ENCODE measurements around the gene SLC44A1. TPM values are rescaled to one million over a fixed set of nuclear protein-coding genes. Genes with fewer than 3 reads are reported as not detected.

SLC44A1 gene
- total RNA-seq, 1 donor from 2014 or later, result 9.6 TPM

DNA sequence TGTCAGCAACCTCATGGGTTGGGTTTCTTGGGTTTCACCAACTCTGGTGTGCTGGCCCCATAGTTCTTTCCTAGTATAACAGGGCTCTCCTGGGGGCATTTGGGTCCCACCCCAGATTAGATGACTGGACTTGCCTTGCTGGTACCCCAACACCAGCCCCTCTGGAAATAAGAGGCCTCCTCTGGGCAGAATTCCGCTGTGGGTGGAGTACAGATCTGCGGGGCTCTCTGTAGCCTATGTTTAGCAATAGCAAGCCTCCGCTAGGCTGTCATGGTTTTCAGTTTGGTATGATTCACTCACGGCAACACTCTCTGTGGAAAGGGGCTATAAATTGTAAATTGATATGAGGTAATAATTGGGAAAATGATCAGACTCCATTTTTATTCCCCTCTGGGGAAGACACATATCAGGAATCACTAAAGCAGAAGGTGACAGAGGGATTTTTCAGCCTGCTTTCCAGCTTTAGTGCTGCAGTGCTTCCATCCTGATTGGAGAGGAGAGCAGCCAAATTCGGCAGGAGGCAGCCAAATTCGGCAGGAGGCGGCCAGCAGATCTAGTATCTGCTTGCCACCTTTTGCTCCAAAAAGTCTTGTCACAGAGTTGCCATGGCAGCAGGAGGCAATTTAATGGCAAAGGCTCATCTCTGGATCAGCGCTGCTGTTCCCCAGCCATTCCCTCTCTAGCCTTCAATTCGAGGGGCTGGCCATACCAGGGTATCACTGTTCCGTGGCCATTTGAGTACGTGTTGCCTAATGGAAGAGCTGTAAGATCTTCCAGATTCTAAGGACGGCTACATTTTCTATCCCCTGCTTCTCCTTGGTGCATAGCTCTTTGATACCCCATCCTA is 84.6 kb downstream of the SLC44A1 start:
- TF ChIP-seq, protein P1, sequence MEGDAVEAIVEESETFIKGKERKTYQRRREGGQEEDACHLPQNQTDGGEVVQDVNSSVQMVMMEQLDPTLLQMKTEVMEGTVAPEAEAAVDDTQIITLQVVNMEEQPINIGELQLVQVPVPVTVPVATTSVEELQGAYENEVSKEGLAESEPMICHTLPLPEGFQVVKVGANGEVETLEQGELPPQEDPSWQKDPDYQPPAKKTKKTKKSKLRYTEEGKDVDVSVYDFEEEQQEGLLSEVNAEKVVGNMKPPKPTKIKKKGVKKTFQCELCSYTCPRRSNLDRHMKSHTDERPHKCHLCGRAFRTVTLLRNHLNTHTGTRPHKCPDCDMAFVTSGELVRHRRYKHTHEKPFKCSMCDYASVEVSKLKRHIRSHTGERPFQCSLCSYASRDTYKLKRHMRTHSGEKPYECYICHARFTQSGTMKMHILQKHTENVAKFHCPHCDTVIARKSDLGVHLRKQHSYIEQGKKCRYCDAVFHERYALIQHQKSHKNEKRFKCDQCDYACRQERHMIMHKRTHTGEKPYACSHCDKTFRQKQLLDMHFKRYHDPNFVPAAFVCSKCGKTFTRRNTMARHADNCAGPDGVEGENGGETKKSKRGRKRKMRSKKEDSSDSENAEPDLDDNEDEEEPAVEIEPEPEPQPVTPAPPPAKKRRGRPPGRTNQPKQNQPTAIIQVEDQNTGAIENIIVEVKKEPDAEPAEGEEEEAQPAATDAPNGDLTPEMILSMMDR (IDR thresholded peaks at IDR 0.05; ENCODE audit: partially characterized antibody, unreplicated experiment), result no peak
- Mint-ChIP-seq H3K4me3 (ENCODE audit: unreplicated experiment) (no peak overlapping the region), H3K9me3 (ENCODE audit: unreplicated experiment) (no peaks in the 10 kb centered on the region), H3K27me3 (ENCODE audit: unreplicated experiment) (peaks cover 6% of the 10 kb centered on the region), H3K4me1 (ENCODE audit: low read depth, unreplicated experiment) (peaks cover 6% of the 10 kb centered on the region), H3K36me3 (ENCODE audit: unreplicated experiment) (no peaks in the 10 kb centered on the region), H3K27ac (ENCODE audit: unreplicated experiment) (no peak overlapping the region)
- no peak for DNase-seq

DNA sequence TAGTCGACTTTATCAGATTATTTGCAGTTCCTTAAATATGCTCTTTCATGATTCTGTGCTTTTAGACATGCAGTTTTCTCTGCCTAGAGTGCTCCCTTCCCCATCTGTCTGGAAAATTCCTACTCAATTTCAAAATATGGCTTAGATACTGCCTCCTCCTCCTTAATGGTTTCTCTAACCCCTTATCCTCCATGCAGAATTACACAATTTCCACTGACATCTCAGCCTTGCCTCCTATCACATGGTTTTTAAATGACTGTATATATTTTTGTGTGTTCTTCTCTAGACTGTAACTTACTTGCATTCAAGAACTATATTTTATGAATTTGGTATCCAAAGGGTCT is 85.2 kb downstream of the SLC44A1 start:
- no peaks in the 10 kb centered on the region for H3K9me3 Mint-ChIP-seq (ENCODE audit: unreplicated experiment)
- no peaks in the 10 kb centered on the region for H3K36me3 Mint-ChIP-seq (ENCODE audit: unreplicated experiment)
- H3K4me1 Mint-ChIP-seq (ENCODE audit: low read depth, unreplicated experiment), result peaks cover 6% of the 10 kb centered on the region

DNA sequence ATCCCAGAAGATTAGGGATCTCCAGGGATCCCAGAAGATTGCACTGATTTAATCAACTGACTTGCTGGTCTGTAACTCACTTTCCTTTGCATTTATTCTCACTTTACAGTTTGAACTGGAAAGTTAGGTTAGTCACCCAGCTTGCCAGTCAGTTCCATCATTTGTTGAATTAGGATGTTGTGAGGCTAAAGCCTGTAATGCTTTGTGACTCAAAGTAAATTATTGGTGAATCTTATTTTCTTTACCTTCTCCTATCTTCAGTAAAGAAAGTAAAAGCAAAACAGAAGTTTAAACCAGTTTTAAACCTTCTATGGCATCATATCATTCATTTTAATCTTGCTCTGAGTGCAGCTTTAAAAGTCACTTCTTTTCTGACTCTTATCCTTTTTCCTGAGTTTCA is 85.8 kb downstream of the SLC44A1 start:
- H3K4me3 Mint-ChIP-seq (ENCODE audit: unreplicated experiment), result no peak overlapping the region
- H3K9me3 Mint-ChIP-seq (ENCODE audit: unreplicated experiment), result no peaks in the 10 kb centered on the region
- peaks cover 6% of the 10 kb centered on the region for H3K4me1 Mint-ChIP-seq (ENCODE audit: low read depth, unreplicated experiment)
- peaks cover 6% of the 10 kb centered on the region for H3K27me3 Mint-ChIP-seq (ENCODE audit: unreplicated experiment)
- no peaks in the 10 kb centered on the region for H3K36me3 Mint-ChIP-seq (ENCODE audit: unreplicated experiment)
- TF ChIP-seq, protein P1 (IDR thresholded peaks at IDR 0.05; ENCODE audit: partially characterized antibody, unreplicated experiment), result no peak
- no peak overlapping the region for H3K27ac Mint-ChIP-seq (ENCODE audit: unreplicated experiment)
- no peak for DNase-seq

More for the DNA sequence above, 85.2 kb downstream of the SLC44A1 start:
- no peak for DNase-seq
- Mint-ChIP-seq H3K4me3 (ENCODE audit: unreplicated experiment) (no peak overlapping the region), H3K27ac (ENCODE audit: unreplicated experiment) (no peak overlapping the region), H3K27me3 (ENCODE audit: unreplicated experiment) (peaks cover 6% of the 10 kb centered on the region)
- TF ChIP-seq, protein P1 (IDR thresholded peaks at IDR 0.05; ENCODE audit: partially characterized antibody, unreplicated experiment), result no peak

DNA sequence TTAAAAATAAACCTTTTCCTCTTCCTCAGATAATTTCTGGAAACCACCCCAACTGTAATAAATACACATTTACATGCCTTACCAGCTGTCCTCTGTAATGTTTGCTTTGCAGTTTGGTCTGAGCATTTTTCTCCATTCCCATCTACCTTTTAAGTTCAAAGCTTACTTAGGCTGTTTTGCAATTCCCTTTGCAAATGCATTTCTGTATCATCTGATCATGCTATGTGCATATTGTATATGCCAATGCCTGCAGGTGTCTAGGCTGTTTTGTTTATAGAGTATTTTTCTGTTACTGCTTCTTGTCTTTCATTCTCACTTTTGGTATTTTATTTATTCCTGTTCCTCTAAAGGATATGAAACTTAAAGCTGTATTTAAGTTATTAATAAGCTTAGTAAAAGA is 86.3 kb downstream of the SLC44A1 start:
- Mint-ChIP-seq H3K36me3 (ENCODE audit: unreplicated experiment) (no peaks in the 10 kb centered on the region), H3K4me1 (ENCODE audit: low read depth, unreplicated experiment) (peaks cover 6% of the 10 kb centered on the region), H3K27me3 (ENCODE audit: unreplicated experiment) (peaks cover 6% of the 10 kb centered on the region), H3K9me3 (ENCODE audit: unreplicated experiment) (no peaks in the 10 kb centered on the region), H3K4me3 (ENCODE audit: unreplicated experiment) (no peak overlapping the region), H3K27ac (ENCODE audit: unreplicated experiment) (no peak overlapping the region)
- TF ChIP-seq, protein P1 (IDR thresholded peaks at IDR 0.05; ENCODE audit: partially characterized antibody, unreplicated experiment), result no peak
- DNase-seq, result no peak

DNA sequence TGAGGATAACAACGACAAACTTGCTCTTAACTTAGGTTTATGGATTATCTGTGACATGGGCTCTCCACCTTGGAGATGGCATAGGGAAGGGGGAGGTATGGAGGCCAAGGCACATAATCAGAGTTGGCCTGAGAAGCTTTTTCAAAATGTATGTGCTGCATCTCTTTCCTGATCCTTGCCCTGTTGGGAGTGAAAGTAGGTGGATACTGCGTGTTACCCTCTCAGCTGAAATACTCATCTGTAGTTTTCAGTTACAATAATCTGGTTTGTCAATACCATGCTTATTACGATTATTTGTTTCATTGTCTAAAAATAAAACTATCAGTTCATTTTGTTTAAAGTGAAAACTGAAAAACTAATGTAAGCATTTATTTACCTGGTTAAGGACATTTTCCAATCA is 86.7 kb downstream of the SLC44A1 start:
- no peak overlapping the region for H3K27ac Mint-ChIP-seq (ENCODE audit: unreplicated experiment)
- H3K27me3 Mint-ChIP-seq (ENCODE audit: unreplicated experiment), result peaks cover 6% of the 10 kb centered on the region
- peaks cover 6% of the 10 kb centered on the region for H3K4me1 Mint-ChIP-seq (ENCODE audit: low read depth, unreplicated experiment)
- no peaks in the 10 kb centered on the region for H3K36me3 Mint-ChIP-seq (ENCODE audit: unreplicated experiment)
- TF ChIP-seq, protein P1 (IDR thresholded peaks at IDR 0.05; ENCODE audit: partially characterized antibody, unreplicated experiment), result no peak
- no peak overlapping the region for H3K4me3 Mint-ChIP-seq (ENCODE audit: unreplicated experiment)
- DNase-seq, result no peak
- no peaks in the 10 kb centered on the region for H3K9me3 Mint-ChIP-seq (ENCODE audit: unreplicated experiment)

All from glutamatergic neuron (in vitro differentiated cells).